BLaER1 treated with 17β-estradiol and CSF1 and Interleukin-3, amounts not matched to agents 10 nM and 100 nM (cell line): Measurements from ENCODE around the gene MYO1D.

Experiments
- H3K27ac ChIP-seq, 11 experiments: shearing (Covaris generic); formaldehyde crosslinking; 2 replicates each; pipeline ENCODE4 v1.8.1; 2022
- H3K27me3 ChIP-seq, 11 experiments: shearing (Covaris generic); formaldehyde crosslinking; 2 replicates each; pipeline ENCODE4 v1.8.1; 2022
- H3K36me3 ChIP-seq, 11 experiments: shearing (Covaris generic); formaldehyde crosslinking; 2 replicates each; pipeline ENCODE4 v1.8.1; 2022
- H3K4me1 ChIP-seq, 10 experiments: shearing (Covaris generic); formaldehyde crosslinking; 2 replicates each; pipeline ENCODE4 v1.8.1; 2022
- H3K4me2 ChIP-seq, 11 experiments: shearing (Covaris generic); formaldehyde crosslinking; 2 replicates each; pipeline ENCODE4 v1.8.1; 2022
- H3K4me3 ChIP-seq, 10 experiments: shearing (Covaris generic); formaldehyde crosslinking; 2 replicates each; pipeline ENCODE4 v1.8.1; 2022
- H3K9ac ChIP-seq, 11 experiments: shearing (Covaris generic); formaldehyde crosslinking; 2 replicates each; pipeline ENCODE4 v1.8.1; 2022
- H3K9me3 ChIP-seq, 11 experiments: shearing (Covaris generic); formaldehyde crosslinking; replicated peaks in 1 of 11; 2 replicates each; pipeline ENCODE4 v1.8.1; 2022
- H4K20me1 ChIP-seq, 11 experiments: shearing (Covaris generic); formaldehyde crosslinking; 2 replicates each; pipeline ENCODE4 v1.8.1; 2022
- Cebpa-rat ChIP-seq, 11 experiments: shearing (Covaris generic); IDR thresholded peaks; 2 replicates each; pipeline ENCODE4 v1.8.1; 2022

MYO1D gene

GRCh38 chr17:32516940-32517701 is 359.8 kb downstream of the MYO1D start:
- Histone ChIP-seq H3K4me2 (peak overlapping the region; percentile 31 to 95 (median 89); a peak in 20 of 22 replicates), H3K27ac (peak overlapping the region in 1 of 11 experiments; percentile 6; a peak in 2 of 22 replicates), H4K20me1 (peaks cover 0 to 9% (median 0%) of the 10 kb centered on the region in 11 experiments; a peak in 2 of 22 replicates), H3K36me3 (no peaks in the 10 kb centered on the region), H3K9me3 (no peaks in the 10 kb centered on the region), H3K27me3 (peaks cover 0 to 25% (median 0%) of the 10 kb centered on the region in 11 experiments; a peak in 6 of 22 replicates), H3K9ac (no peak overlapping the region), H3K4me1 (peaks cover 41 to 79% (median 68%) of the 10 kb centered on the region in 10 experiments), H3K4me3 (no peak overlapping the region)
- no peak for TF ChIP-seq Cebpa-rat (IDR thresholded peaks at IDR 0.05)

DNA sequence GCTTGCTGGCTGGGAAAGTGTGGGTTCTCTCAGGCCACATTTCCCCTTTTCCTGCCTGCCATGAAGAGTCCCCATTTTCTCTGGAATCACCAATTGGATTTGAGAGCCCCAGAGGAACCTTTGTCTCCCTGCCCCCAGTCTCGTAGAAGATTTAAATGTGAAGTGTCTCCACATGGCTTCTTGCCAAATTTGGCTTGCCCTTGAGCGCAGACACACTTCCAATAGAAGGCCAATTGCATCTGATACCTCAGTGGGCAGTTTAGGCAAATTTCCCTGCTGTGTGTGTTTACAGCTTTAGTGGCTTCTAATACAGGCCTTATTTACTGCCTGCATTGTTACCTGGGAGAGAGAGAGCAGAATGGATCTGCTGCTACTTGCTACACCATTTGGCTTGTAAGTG is 360.5 kb downstream of the MYO1D start:
- no peak overlapping the region for H3K4me3 ChIP-seq
- H4K20me1 ChIP-seq = peaks cover 0 to 9% (median 0%) of the 10 kb centered on the region in 11 experiments; a peak in 2 of 22 replicates
- H3K9ac ChIP-seq = no peak overlapping the region
- peaks cover 41 to 80% (median 70%) of the 10 kb centered on the region in 10 experiments for H3K4me1 ChIP-seq
- peak overlapping the region; percentile 13 to 95 (median 89); a peak in 18 of 22 replicates for H3K4me2 ChIP-seq
- no peak for TF ChIP-seq Cebpa-rat (IDR thresholded peaks at IDR 0.05)
- no peak overlapping the region for H3K27ac ChIP-seq
- peaks cover 0 to 25% (median 0%) of the 10 kb centered on the region in 11 experiments; a peak in 6 of 22 replicates for H3K27me3 ChIP-seq
- H3K9me3 ChIP-seq = no peaks in the 10 kb centered on the region
- H3K36me3 ChIP-seq = no peaks in the 10 kb centered on the region

DNA sequence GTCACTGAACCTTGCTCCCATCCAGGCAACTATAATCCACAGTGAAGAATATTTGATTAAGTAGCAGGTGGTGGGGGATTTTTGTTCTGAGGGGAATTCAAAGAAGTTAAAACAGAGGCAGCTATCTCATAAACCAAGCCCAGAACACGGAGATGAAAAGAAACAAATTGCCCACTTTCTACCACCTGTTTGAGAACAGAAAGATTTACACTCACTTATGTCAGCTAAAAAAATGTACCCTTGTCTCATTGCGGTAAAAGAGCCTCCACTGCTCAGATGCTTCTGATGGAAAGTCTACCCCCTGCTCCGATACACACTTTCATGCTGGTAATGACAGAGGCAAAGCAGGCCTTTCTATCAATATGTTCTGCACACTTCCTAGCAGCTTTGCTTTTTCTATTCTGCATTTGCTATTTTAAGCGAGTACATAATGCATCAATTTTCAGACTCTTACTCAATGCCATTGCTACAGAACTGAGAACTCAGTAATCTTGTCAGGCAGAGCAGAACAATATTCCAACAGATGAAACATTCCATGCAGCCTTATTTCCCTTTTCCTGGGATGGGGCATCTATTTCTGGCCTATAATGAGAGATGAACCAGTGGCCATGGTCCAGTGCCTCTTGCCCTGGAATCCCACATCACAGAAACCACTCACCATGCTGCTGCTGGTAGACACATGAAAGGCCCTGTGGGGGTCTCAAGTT is 361.1 kb downstream of the MYO1D start:
- no peak overlapping the region for H3K4me3 ChIP-seq
- H3K27ac ChIP-seq = no peak overlapping the region
- peak overlapping the region; percentile 13 to 95 (median 89); a peak in 20 of 22 replicates for H3K4me2 ChIP-seq
- H3K9me3 ChIP-seq = no peaks in the 10 kb centered on the region
- peaks cover 0 to 25% (median 0%) of the 10 kb centered on the region in 11 experiments; a peak in 6 of 22 replicates for H3K27me3 ChIP-seq
- no peak overlapping the region for H3K9ac ChIP-seq
- peaks cover 35 to 80% (median 70%) of the 10 kb centered on the region in 10 experiments for H3K4me1 ChIP-seq
- no peak for TF ChIP-seq Cebpa-rat (IDR thresholded peaks at IDR 0.05)
- peaks cover 0 to 9% (median 0%) of the 10 kb centered on the region in 11 experiments; a peak in 2 of 22 replicates for H4K20me1 ChIP-seq
- H3K36me3 ChIP-seq = no peaks in the 10 kb centered on the region

DNA sequence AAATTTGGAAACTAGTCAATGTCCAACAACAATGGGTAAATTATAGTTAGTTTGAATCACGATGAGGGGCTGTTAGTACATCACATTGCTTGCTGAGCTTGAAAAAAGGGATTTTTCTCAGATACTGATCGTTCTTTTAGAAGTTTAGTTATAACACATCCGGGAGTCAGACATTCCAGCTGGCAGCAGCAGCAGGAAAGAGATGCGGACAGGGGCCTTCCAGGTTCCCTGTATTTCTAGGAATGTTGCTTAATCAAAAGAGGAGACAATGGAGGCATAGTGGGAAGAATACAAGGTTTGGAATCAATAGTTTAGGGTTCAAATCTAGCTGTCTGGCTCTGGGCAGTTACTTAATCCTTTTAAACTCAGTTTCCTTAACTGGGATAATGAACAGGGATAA is 362.3 kb downstream of the MYO1D start:
- Histone ChIP-seq H3K4me3 (no peak overlapping the region), H3K4me1 (peaks cover 23 to 77% (median 67%) of the 10 kb centered on the region in 10 experiments), H3K36me3 (no peaks in the 10 kb centered on the region), H3K27me3 (peaks cover 0 to 17% (median 0%) of the 10 kb centered on the region in 11 experiments; a peak in 6 of 22 replicates), H3K9ac (no peak overlapping the region), H3K9me3 (no peaks in the 10 kb centered on the region), H3K27ac (no peak overlapping the region), H4K20me1 (peaks cover 0 to 6% (median 0%) of the 10 kb centered on the region in 11 experiments; a peak in 2 of 22 replicates), H3K4me2 (peak overlapping the region in 6 of 11 experiments; percentile 81 to 94 (median 90); a peak in 8 of 22 replicates)
- TF ChIP-seq Cebpa-rat (IDR thresholded peaks at IDR 0.05) = no peak

DNA sequence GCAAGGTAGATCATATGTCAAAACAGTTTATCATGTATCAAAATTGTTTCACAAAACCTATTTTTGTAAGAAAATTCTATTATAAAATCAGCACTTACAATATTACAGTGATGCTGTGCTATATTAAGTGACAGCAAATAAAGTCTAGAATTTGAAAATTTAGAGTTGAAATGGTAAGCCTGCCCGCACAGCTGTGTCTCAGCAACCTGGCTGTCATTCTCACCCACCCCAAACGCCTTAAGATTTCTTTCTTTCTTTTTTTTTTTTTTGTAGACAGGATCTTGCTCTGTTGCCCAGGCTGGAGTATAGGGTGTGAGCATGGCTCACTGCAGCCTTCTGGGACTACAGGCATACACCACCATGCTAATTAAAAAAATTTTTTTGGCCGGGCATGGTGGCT is 363.3 kb downstream of the MYO1D start:
- peaks cover 0 to 7% (median 0%) of the 10 kb centered on the region in 11 experiments; a peak in 3 of 22 replicates for H3K27me3 ChIP-seq
- TF ChIP-seq Cebpa-rat (IDR thresholded peaks at IDR 0.05) = no peak
- H3K27ac ChIP-seq = no peak overlapping the region
- H3K4me2 ChIP-seq = no peak overlapping the region
- H3K4me3 ChIP-seq = no peak overlapping the region
- no peaks in the 10 kb centered on the region for H3K36me3 ChIP-seq
- H3K4me1 ChIP-seq = peaks cover 22 to 68% (median 58%) of the 10 kb centered on the region in 10 experiments
- H3K9ac ChIP-seq = no peak overlapping the region
- H3K9me3 ChIP-seq = no peaks in the 10 kb centered on the region
- H4K20me1 ChIP-seq = peaks cover 0 to 2% (median 0%) of the 10 kb centered on the region in 11 experiments; a peak in 1 of 22 replicates

GRCh38 chr17:32512328-32512727 is 364.6 kb downstream of the MYO1D start:
- Histone ChIP-seq H3K4me3 (no peak overlapping the region), H3K36me3 (no peaks in the 10 kb centered on the region), H3K4me2 (peak overlapping the region in 2 of 11 experiments; percentile 10 to 61; a peak in 2 of 22 replicates), H3K4me1 (peaks cover 19 to 55% (median 46%) of the 10 kb centered on the region in 10 experiments), H3K9ac (no peak overlapping the region), H4K20me1 (no peaks in the 10 kb centered on the region), H3K27me3 (no peaks in the 10 kb centered on the region), H3K27ac (no peak overlapping the region), H3K9me3 (no peaks in the 10 kb centered on the region)
- TF ChIP-seq Cebpa-rat (IDR thresholded peaks at IDR 0.05) = no peak

GRCh38 chr17:32510466-32510865 is 366.5 kb downstream of the MYO1D start:
- no peak for TF ChIP-seq Cebpa-rat (IDR thresholded peaks at IDR 0.05)
- Histone ChIP-seq H3K27ac (no peak overlapping the region), H3K36me3 (no peaks in the 10 kb centered on the region), H3K9me3 (no peaks in the 10 kb centered on the region), H3K4me3 (no peak overlapping the region), H3K4me2 (peak overlapping the region in 8 of 11 experiments; percentile 31 to 64 (median 52); a peak in 15 of 22 replicates), H4K20me1 (no peaks in the 10 kb centered on the region), H3K9ac (no peak overlapping the region), H3K4me1 (peaks cover under 1 to 36% (median 27%) of the 10 kb centered on the region in 10 experiments; a peak in 18 of 20 replicates), H3K27me3 (no peaks in the 10 kb centered on the region)

DNA sequence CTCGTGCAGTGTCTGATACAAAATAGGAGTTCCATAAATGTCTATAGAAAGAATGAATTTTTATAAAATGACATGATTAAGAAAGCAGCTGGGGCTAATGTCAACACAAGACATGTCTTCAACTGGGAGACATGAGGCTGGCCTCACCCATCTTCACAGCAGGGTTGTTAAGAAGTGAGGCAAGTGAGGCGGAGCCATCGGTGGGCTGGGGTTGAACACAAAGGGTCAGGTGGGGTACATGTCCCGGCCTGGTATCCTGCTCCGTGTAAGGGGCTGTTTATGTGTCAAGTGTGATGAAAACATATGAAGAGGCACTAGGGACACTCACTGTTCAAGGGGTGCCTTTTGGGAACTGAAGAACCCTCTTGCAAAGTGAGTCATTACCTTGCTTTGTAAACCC is 368.0 kb downstream of the MYO1D start:
- no peak overlapping the region for H3K4me3 ChIP-seq
- no peak overlapping the region for H3K9ac ChIP-seq
- no peaks in the 10 kb centered on the region for H3K36me3 ChIP-seq
- TF ChIP-seq Cebpa-rat (IDR thresholded peaks at IDR 0.05) = no peak
- peaks cover 11 to 39% (median 33%) of the 10 kb centered on the region in 10 experiments for H3K4me1 ChIP-seq
- H3K27ac ChIP-seq = no peak overlapping the region
- no peaks in the 10 kb centered on the region; a peak in 1 of 22 replicates for H4K20me1 ChIP-seq
- H3K9me3 ChIP-seq = no peaks in the 10 kb centered on the region
- no peaks in the 10 kb centered on the region for H3K27me3 ChIP-seq
- H3K4me2 ChIP-seq = no peak overlapping the region
